GM21737 (cell line): Measurements from ENCODE around the gene OTOP3.
"Not testable (repeated sequence)": the region's sequence is repeated elsewhere in the genome, so short reads cannot be mapped to it uniquely, and the experiment has no call there.

ENCODE experiments used
- ATAC-seq: cut with Tn5 transposase; IDR thresholded peaks from one replicate; pipeline ENCODE4 v1.9.1; 2021; ENCODE audit warnings: mild to moderate bottlenecking, moderate library complexity; ENCODE audit not compliant: unreplicated experiment

Gene OTOP3

GRCh38 chr17:74935585-74936469 is at the start of gene OTOP3:
OTOP3 (plus strand) TSS chr17:74935898; CDS start chr17:74935922, 24 bp downstream.
- no peak for ATAC-seq

GRCh38 chr17:74888469-74888868 is 47.2 kb upstream of the OTOP3 start:
- no peak for ATAC-seq

- no peak for ATAC-seq
Measured at GRCh38 chr17:74890554-74890953, 45.1 kb upstream of the OTOP3 start.

GRCh38 chr17:74892013-74892841 is 43.5 kb upstream of the OTOP3 start:
- ATAC-seq = no peak

GRCh38 chr17:74892974-74893911 is 42.5 kb upstream of the OTOP3 start, which contains the start of gene FADS6:
FADS6 (minus strand) TSS chr17:74893633; CDS start chr17:74893595, 38 bp downstream.
- ATAC-seq = no peak

- ATAC-seq = no peak
Measured at GRCh38 chr17:74893936-74894671, 41.6 kb upstream of the OTOP3 start.

GRCh38 chr17:74898376-74898946 is 37.2 kb upstream of the OTOP3 start:
- ATAC-seq = no peak

- no peak for ATAC-seq
Measured at GRCh38 chr17:74900208-74900607, 35.5 kb upstream of the OTOP3 start.

GRCh38 chr17:74901353-74902135 is 34.2 kb upstream of the OTOP3 start:
- no peak for ATAC-seq

GRCh38 chr17:74903034-74903433 is 32.7 kb upstream of the OTOP3 start:
- no peak for ATAC-seq

GRCh38 chr17:74903671-74904070 is 32.0 kb upstream of the OTOP3 start:
- no peak for ATAC-seq

GRCh38 chr17:74904687-74905409 is 30.9 kb upstream of the OTOP3 start:
- ATAC-seq = no peak

- not testable (repeated sequence) for ATAC-seq
Measured at GRCh38 chr17:74906214-74906793, 29.4 kb upstream of the OTOP3 start.

GRCh38 chr17:74907012-74907411 is 28.7 kb upstream of the OTOP3 start:
- no peak for ATAC-seq

- not testable (repeated sequence) for ATAC-seq
Measured at GRCh38 chr17:74909097-74909496, 26.6 kb upstream of the OTOP3 start.

GRCh38 chr17:74911423-74911822 is 24.3 kb upstream of the OTOP3 start:
- not testable (repeated sequence) for ATAC-seq

GRCh38 chr17:74916136-74916850 is 19.4 kb upstream of the OTOP3 start:
- no peak for ATAC-seq
